ENCODE results near the gene BRD9.
"Not testable (repeated sequence)": the region's sequence is repeated elsewhere in the genome, so short reads cannot be mapped to it uniquely, and the experiment has no call there.

The BRD9 gene

DNA sequence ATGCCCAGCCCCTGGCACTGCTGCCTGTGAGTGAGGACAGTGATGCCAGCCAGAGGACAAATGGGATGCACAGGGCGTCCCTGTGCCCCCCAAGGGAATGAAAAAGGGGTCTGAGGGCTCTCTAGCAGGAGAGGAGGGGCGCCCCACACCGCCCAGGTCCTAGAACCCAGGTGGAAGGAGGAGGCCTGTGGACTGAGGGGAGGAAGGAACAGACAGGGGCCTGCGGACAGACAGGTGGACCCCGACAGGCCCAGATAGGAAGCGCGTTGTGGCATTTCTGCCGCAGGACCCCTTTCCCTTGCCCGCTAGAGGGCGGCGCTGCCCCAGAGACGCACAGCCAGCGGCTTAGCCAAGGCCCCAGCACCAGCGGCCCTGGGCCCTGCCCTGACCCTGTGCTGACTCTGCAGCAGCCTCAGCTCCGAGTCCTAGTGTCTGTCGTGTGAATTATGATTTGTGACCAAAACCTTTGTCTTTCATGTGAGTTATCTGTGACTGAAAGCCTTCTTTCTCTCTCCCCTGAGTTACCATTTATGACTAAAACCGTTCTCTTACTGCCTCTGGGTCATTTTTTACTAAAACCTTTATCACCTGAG lies 30.8 kb upstream of the BRD9 start:
- peak; percentile 47 to 60 for DNase-seq (ENCODE audit: low read depth in 1 of 2, low spot score in 1 of 2)

- DNase-seq (ENCODE audit: low read depth in 1 of 2, low spot score in 1 of 2), result no peak
These were observed 30.1 kb upstream of the BRD9 start for GRCh38 chr5:922436-923280.

DNA sequence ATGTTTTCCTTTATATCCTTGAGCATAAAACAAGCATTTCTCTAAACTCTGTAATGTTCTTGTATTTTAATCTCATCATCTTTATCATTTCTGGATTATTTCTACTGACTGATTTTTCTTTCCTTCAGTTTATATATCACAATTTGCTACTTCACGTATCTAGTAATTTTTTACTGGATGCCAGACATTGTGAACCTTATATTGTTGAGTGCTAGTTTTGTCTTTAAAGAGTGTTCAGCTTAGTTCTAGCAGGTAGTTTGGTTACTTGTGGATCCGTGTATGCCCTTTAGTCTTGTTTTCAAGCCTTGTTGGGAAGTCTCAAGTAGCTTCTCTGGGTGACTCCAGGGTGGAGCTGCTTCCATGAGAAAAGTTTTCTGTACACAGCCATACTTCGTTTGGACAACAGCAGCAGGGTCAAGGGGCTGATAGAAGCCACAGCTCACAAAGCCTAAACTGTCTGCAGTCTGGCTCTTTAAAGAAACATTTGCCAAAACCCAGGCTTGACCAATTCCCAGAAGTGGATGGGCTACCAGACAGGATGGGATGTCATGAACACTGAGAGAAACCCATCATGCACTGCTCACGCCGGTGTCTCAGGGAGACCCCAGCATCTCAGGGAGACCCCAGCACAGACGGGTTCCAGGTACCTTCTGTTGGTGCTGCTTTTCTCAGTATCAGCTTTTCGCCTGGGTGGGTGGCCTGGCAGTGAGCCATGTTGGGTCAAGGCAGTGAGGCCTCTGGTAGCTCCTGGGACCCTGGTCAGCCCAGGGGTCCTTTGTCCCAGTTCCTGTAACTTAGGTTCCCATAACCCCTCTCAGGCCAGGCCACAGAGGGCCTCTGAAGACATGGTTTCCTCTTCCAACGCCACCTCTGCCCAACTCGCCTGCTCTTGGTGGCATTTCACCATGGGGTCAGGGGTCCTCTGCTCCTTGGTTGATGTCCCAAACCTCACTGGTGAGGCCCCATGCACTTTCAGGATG lies 29.1 kb upstream of the BRD9 start:
- no peak for DNase-seq (ENCODE audit: low read depth in 1 of 2, low spot score in 1 of 2)

GRCh38 chr5:920321-920720 lies 27.7 kb upstream of the BRD9 start:
- DNase-seq (ENCODE audit: low read depth in 1 of 2, low spot score in 1 of 2), result no peak

DNA sequence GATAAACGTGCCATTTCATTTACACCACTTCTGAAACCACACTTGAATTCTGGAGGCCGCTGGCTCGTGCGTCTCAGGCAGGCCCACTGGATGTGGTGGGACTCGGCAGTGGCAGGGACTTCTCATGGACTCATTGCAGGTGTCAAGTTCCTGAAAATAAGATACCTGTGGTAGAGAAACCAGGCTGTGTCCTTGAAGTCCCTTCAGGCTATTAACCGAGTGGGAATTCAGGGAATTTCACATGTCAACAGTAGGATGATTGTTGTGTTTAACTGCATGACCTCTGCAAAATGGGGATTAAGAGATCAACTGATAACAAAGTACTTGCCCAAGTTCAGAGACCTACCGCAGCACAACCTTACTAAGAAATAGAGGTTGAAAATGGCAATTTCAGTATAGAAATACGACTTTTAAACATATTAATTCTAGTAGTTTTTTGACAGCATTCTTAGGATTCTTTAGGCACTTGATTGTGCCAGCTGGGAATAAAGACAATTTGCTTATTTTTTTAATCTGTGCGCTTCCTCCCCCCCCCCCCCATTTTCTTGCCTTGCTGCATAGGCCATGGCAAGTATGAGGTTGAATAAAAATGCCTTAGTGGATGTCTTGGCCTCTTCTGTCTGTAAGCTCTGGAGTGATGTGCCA lies 26.9 kb upstream of the BRD9 start:
- DNase-seq (ENCODE audit: low read depth in 1 of 2, low spot score in 1 of 2), result no peak

DNA sequence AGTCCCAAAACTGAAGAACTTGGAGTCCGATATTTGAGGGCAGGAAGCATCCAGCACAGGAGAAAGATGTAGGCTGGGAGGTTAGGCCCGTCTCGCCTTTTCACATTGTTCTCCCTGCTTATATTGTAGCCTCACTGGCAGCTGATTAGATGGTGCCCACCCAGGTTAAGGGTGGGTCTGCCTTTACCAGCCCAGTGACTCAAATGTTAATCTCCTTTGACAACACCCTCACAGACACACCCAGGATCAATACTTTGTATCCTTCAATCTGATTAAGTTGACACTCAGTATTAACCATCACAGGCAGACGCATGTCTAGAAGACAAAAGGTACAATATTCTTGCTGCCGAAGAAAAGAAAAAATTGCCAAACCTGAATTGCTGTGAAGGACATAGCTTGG lies 26.1 kb upstream of the BRD9 start:
- not testable (repeated sequence) for DNase-seq (ENCODE audit: low read depth in 1 of 2, low spot score in 1 of 2)

GRCh38 chr5:916441-917293 lies 24.1 kb upstream of the BRD9 start:
- no peak for DNase-seq (ENCODE audit: low read depth in 1 of 2, low spot score in 1 of 2)

DNA sequence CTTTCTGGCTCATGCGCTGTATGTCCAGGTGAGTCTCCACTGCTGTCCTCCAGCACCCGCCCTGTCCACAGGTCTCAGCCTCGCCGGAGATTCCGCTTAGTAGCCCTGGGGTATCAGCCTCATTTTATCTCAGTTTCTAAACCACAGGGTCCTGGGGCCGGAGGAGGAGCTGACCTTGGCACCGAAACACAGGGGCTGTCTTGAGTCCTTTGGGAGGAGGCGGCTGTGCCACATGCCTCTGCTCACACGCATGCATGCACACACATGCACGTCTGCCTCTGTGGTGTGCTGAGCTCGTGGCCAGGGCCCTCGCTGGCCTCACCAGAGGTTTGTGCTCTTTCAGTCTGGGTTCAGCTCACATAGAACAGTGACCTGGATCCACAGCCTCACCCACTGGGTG lies 23.3 kb upstream of the BRD9 start:
- DNase-seq (ENCODE audit: low read depth in 1 of 2, low spot score in 1 of 2), result no peak

GRCh38 chr5:915346-915745 lies 22.7 kb upstream of the BRD9 start:
- not testable (repeated sequence) for DNase-seq (ENCODE audit: low read depth in 1 of 2, low spot score in 1 of 2)

- DNase-seq (ENCODE audit: low read depth in 1 of 2, low spot score in 1 of 2), result no peak
These were observed 22.0 kb upstream of the BRD9 start for GRCh38 chr5:914612-915011.

GRCh38 chr5:914174-914573 lies 21.6 kb upstream of the BRD9 start:
- DNase-seq (ENCODE audit: low read depth in 1 of 2, low spot score in 1 of 2), result no peak

- peak; percentile 41 to 48 for DNase-seq (ENCODE audit: low read depth in 1 of 2, low spot score in 1 of 2)
These were observed 19.9 kb upstream of the BRD9 start for GRCh38 chr5:912280-913091.

GRCh38 chr5:911601-912000 lies 19.0 kb upstream of the BRD9 start:
- DNase-seq (ENCODE audit: low read depth in 1 of 2, low spot score in 1 of 2), result no peak

GRCh38 chr5:910769-911160 lies 18.2 kb upstream of the BRD9 start:
- no peak for DNase-seq (ENCODE audit: low read depth in 1 of 2, low spot score in 1 of 2)

DNA sequence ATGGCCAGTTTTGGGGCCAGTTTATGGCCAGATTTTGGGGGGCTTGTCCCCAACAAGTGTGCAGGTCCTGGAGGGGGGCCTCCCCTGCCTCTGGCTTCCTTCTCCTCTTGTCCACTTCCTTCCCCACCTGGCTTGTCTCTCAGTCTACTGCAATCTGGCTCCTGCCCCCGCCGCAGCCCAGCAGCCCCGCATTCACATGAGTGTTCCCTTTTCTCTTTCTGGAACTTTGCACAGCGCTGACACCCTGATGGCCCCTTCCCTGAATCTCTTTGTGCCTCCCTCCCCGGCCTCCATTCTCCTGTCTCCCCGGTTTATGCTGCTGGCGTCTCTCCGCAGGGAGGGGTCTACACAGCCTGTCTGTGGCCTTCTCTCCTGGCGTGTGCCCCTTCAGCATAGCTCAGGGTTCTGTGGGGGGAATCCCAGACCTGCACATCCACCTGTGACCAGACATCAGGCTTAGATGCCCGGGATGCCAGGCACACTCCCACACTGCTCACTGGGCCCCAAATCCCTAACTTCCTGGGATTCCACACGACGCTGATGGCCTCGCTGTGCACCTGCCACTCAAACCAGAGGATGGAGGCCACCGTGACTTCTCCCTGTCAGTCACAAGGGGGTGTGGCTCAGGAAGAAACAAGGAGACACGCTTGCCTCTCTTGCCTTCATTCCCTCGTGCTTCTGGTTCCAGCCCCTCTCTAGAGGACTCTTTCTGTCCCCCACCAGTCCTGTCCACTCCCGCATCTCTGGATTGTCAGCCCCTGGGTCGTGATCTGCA lies 17.6 kb upstream of the BRD9 start:
- no peak for DNase-seq (ENCODE audit: low read depth in 1 of 2, low spot score in 1 of 2)

- DNase-seq (ENCODE audit: low read depth in 1 of 2, low spot score in 1 of 2), result no peak
These were observed 16.5 kb upstream of the BRD9 start for GRCh38 chr5:909086-909485.

DNA sequence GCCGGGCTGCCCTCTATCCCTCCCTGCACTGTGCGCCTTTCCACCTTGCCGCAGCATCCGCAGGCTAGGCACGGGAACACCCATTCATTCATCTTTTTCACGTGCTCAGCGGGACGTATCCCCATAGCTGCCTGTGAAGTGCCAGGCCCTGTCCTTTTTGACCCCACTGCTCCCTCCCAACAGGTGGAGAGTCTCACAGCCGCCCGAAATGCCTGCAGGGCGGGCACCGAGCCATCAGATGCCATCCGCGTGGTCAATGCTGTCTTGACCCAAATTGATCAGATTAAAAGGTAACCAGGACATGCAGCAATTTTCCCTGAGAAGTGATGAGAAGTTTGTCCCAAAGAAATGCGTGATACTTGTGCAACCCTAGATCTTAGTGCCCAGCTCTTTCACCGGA lies 15.6 kb upstream of the BRD9 start:
- no peak for DNase-seq (ENCODE audit: low read depth in 1 of 2, low spot score in 1 of 2)

DNA sequence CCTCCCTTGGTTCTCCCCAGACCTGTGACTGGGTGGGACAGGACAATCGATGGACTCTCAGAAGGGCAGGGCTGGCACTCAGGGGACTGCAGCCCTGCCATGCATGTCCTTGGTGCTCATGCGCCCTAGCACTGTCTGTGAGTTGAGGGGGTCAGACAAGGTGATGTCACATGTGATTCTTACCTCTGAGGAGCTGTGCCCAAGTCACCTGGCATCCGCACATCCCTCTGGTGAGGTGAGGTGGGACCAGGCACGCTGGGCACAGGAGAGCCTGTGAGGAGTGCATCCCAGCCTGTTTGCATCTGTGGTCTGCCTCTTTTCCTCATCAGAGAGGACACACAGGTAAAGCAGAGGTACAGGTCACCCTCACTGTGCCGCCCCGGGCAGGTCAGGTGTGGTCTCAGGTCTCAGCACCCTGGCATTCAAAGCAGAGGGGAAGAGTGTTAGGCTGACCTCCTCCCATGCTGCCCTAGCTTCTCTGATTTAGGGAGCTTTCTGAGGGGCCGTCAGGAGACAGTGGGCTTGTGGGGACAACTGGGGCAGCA lies 14.8 kb upstream of the BRD9 start:
- DNase-seq (ENCODE audit: low read depth in 1 of 2, low spot score in 1 of 2), result no peak

Data from stimulated activated CD4-positive, alpha-beta T cell treated with anti-CD3 and anti-CD28 coated beads, Interleukin-15, amount 100 ng/mL, for 1 hour (primary cell).